Common myeloid progenitor, CD34-positive (primary cell): ENCODE measurements around the gene HRG.

ENCODE experiments used
- CTCF ChIA-PET: fragments of 350-600 bp; sonication (Branson Sonifier 250); formaldehyde crosslinking; loops from one replicate; lab custom pipeline; 2021; ENCODE audit warnings: antibody characterized with exemption; lab: Charles Lee
- POLR2A ChIA-PET: fragments of 350-600 bp; sonication (Branson Sonifier 250); formaldehyde crosslinking; loops from one replicate; lab custom pipeline; 2021; ENCODE audit warnings: antibody characterized with exemption; lab: Charles Lee
- DNase-seq, 3 donors: peaks; one replicate each; pipeline versions ENCODE4 v3.0.0 to v3.0.0-alpha.2; 2013
- H3K27ac ChIP-seq, 2 experiments: 1 replicate in 1 of 2; 2 replicates in 1 of 2; pipeline ENCODE4 v1.7.0; 2013; ENCODE audit warnings: inconsistent platforms in 2 of 2, low read length in 2 of 2, mild to moderate bottlenecking in 2 of 2, low read depth in 1 of 2, moderate library complexity in 1 of 2; ENCODE audit not compliant: severe bottlenecking in 2 of 2, insufficient read depth in 1 of 2, poor library complexity in 1 of 2
- H3K27me3 ChIP-seq, 5 experiments: replicated peaks in 2 of 5; 1 replicate in 3 of 5; 2 replicates in 2 of 5; pipeline versions ENCODE4 v1.6.1 to v1.7.0; 2013; ENCODE audit warnings: low read length in 4 of 5, mild to moderate bottlenecking in 2 of 5, moderate library complexity in 2 of 5, inconsistent platforms in 1 of 5; ENCODE audit not compliant: insufficient read depth in 5 of 5, control insufficient read depth in 4 of 5
- H3K36me3 ChIP-seq, 4 experiments: 1 replicate in 2 of 4; 2 replicates in 2 of 4; pipeline versions ENCODE4 v1.6.1 to v1.7.0; 2013; ENCODE audit warnings: low read length in 3 of 4, control low read depth in 1 of 4, mild to moderate bottlenecking in 1 of 4; ENCODE audit not compliant: control insufficient read depth in 4 of 4, insufficient read depth in 4 of 4
- H3K4me1 ChIP-seq, 4 experiments: 1 replicate in 3 of 4; 2 replicates in 1 of 4; pipeline versions ENCODE4 v1.6.1 to v1.7.1; 2013; ENCODE audit warnings: low read length in 3 of 4, mild to moderate bottlenecking in 3 of 4, control low read depth in 1 of 4, inconsistent platforms in 1 of 4, moderate library complexity in 1 of 4; ENCODE audit not compliant: control insufficient read depth in 4 of 4, insufficient read depth in 4 of 4; ENCODE audit errors: control extremely low read depth in 1 of 4
- H3K4me3 ChIP-seq, 7 experiments: 1 replicate in 4 of 7; 2 replicates in 3 of 7; pipeline versions ENCODE4 v1.5.1 to v1.7.0; 2013; ENCODE audit warnings: mild to moderate bottlenecking in 7 of 7, low read length in 6 of 7, moderate library complexity in 6 of 7, inconsistent platforms in 2 of 7, low read depth in 2 of 7, control low read depth in 1 of 7; ENCODE audit not compliant: insufficient read depth in 4 of 7, control insufficient read depth in 1 of 7; ENCODE audit errors: extremely low read depth in 1 of 7
- H3K9me3 ChIP-seq, 5 experiments: 1 replicate in 4 of 5; 2 replicates in 1 of 5; pipeline versions ENCODE4 v1.6.1 to v1.7.1; 2013; ENCODE audit warnings: low read length in 4 of 5, mild to moderate bottlenecking in 2 of 5, inconsistent platforms in 1 of 5, low read depth in 1 of 5, moderate library complexity in 1 of 5; ENCODE audit not compliant: control insufficient read depth in 4 of 5, insufficient read depth in 2 of 5; ENCODE audit errors: control extremely low read depth in 1 of 5
- WGBS: methylation state at CpG from one replicate; pipeline ENCODE4 v1.1.5; 2013; ENCODE audit not compliant: insufficient coverage; 5-methylcytosine and 5-hydroxymethylcytosine counted together

Gene HRG

DNA sequence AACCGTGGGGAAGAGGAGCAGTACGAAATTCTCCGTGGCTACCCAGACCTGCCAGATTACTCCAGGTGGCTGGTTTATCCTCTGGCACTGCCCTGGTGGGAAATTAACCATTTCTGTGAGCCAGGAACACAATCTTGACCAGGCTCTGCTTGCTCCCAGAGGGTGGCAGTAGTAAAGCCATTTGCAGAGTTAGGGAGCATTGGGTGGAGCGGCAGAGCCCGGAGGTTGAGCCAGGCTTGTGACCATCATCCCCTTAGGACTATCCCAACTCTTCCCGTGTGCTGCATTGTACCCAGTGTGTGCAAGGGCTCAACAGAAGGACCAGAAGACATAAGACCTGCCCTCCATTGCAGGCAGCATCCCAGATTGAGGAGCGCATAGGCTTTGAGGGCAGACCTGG, 56.6 kb downstream of the HRG start:
- H3K4me3 ChIP-seq = no peak overlapping the region
- ChIA-PET CTCF (interaction anchor here (1.0 to 2.1 kb wide), 2 partner anchors 50 to 105 kb away, joined by 3 to 4 read pairs; no protein-coding TSS in a partner anchor), POLR2A (no interaction called here)
- no peak for DNase-seq
- H3K4me1 ChIP-seq = no peaks in the 10 kb centered on the region
- H3K36me3 ChIP-seq = no peaks in the 10 kb centered on the region
- H3K27ac ChIP-seq = no peak overlapping the region
- no peaks in the 10 kb centered on the region for H3K9me3 ChIP-seq
- H3K27me3 ChIP-seq = no peaks in the 10 kb centered on the region
- WGBS = 76% methylated on average over 7 of the region's 7 CpGs

DNA sequence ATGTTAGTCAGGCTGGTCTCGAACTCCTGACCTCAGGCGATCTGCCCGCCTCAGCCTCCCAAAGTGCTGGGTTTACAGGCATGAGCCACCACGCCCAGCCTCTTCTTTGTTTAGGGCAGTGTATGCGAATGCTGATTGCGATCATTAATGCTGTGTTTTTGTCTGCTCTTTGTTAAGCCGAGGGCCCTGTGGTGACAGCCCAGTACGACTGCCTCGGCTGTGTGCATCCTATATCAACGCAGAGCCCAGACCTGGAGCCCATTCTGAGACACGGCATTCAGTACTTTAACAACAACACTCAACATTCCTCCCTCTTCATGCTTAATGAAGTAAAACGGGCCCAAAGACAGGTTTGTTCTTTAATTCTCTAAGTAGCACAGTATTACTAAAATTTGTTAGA, 59.1 kb downstream of the HRG start:
- no peak for DNase-seq
- H3K27me3 ChIP-seq = no peaks in the 10 kb centered on the region
- no peaks in the 10 kb centered on the region for H3K9me3 ChIP-seq
- H3K4me3 ChIP-seq = no peak overlapping the region
- 96% methylated on average over 7 of the region's 12 CpGs for WGBS
- H3K27ac ChIP-seq = no peak overlapping the region
- POLR2A ChIA-PET = no interaction called here
- H3K36me3 ChIP-seq = no peaks in the 10 kb centered on the region
- CTCF ChIA-PET = no interaction called here
- no peaks in the 10 kb centered on the region for H3K4me1 ChIP-seq
